OCI-LY3 (cell line): Measurements from ENCODE around the gene CHRNA9.

ENCODE experiments used
- H2AFZ ChIP-seq: fragments of 200-600, 300-600 bp; shearing (Covaris generic); 2 replicates; pipeline ENCODE4 v1.6.0; 2014; ENCODE audit warnings: antibody characterized with exemption, low read depth, low read length
- H3K27ac ChIP-seq: fragments of 200-600, 300-600 bp; sonication (generic); 2 replicates; pipeline ENCODE4 v1.5.1; 2014; ENCODE audit warnings: mild to moderate bottlenecking, low read length, moderate library complexity, mixed read lengths
- H3K27me3 ChIP-seq: fragments of 200-600, 300-600 bp; sonication (generic); 2 replicates; pipeline ENCODE4 v1.6.1; 2014; ENCODE audit warnings: low read depth, low read length, mixed read lengths
- H3K36me3 ChIP-seq: fragments of 200-600, 300-600 bp; sonication (generic); replicated peaks from 2 replicates; pipeline ENCODE3; 2014; ENCODE audit warnings: low read depth, low read length, mixed read lengths
- H3K4me1 ChIP-seq: fragments of 300-600, 200-600 bp; sonication (generic); 2 replicates; pipeline ENCODE4 v1.6.1; 2014; ENCODE audit warnings: low read length, mixed read lengths
- H3K4me2 ChIP-seq: fragments of 200-600, 300-600 bp; sonication (generic); 2 replicates; pipeline ENCODE4 v1.6.1; 2014; ENCODE audit warnings: low read length, mixed read lengths
- H3K4me3 ChIP-seq: fragments of 300-600, 200-600 bp; sonication (generic); 2 replicates; pipeline ENCODE4 v1.5.1; 2014; ENCODE audit warnings: antibody characterized with exemption, mild to moderate bottlenecking, low read length, moderate library complexity
- H3K79me2 ChIP-seq: fragments of 300-600, 200-600 bp; shearing (Covaris generic); 2 replicates; pipeline ENCODE4 v1.6.1; 2014; ENCODE audit warnings: mild to moderate bottlenecking, low read length, mixed read lengths
- H3K9ac ChIP-seq: fragments of 300-600, 200-600 bp; shearing (Covaris generic); 2 replicates; pipeline ENCODE4 v1.6.0; 2014; ENCODE audit warnings: mild to moderate bottlenecking, low read length, moderate library complexity
- H3K9me3 ChIP-seq: fragments of 200-600, 300-600 bp; shearing (Covaris generic); 2 replicates; pipeline ENCODE4 v1.6.1; 2014; ENCODE audit warnings: low read length, mixed read lengths; ENCODE audit not compliant: insufficient read depth
- H4K20me1 ChIP-seq: fragments of 200-600, 300-600 bp; sonication (generic); 2 replicates; pipeline ENCODE4 v1.6.1; 2016; ENCODE audit warnings: low read length, mixed read lengths; ENCODE audit not compliant: insufficient read depth
- CTCF ChIP-seq: fragments of 200-600, 300-600 bp; sonication (generic); IDR thresholded peaks from 2 replicates; pipeline ENCODE4 v1.5.1; 2014; ENCODE audit warnings: antibody characterized with exemption, low read length, low read depth
- EZH2phosphoT487 ChIP-seq: fragments of 200-600 bp; shearing (Covaris generic); IDR thresholded peaks from 2 replicates; pipeline ENCODE4 v1.6.1; 2018; ENCODE audit warnings: antibody characterized with exemption, mixed run types, low read depth

Gene CHRNA9

GRCh38 chr4:40402556-40402955 is 67.4 kb downstream of the CHRNA9 start:
- Histone ChIP-seq H3K27ac (no peak overlapping the region), H3K4me1 (no peaks in the 10 kb centered on the region), H4K20me1 (no peaks in the 10 kb centered on the region), H3K36me3 (no peaks in the 10 kb centered on the region), H2AFZ (no peak overlapping the region), H3K9me3 (no peaks in the 10 kb centered on the region), H3K4me3 (no peak overlapping the region), H3K27me3 (no peaks in the 10 kb centered on the region), H3K9ac (no peak overlapping the region), H3K79me2 (no peaks in the 10 kb centered on the region), H3K4me2 (no peak overlapping the region)
- TF ChIP-seq EZH2phosphoT487 (no peak), CTCF (no peak)

GRCh38 chr4:40403081-40403480 is 67.9 kb downstream of the CHRNA9 start:
- no peaks in the 10 kb centered on the region for H3K4me1 ChIP-seq
- TF ChIP-seq EZH2phosphoT487 (no peak), CTCF (no peak)
- no peaks in the 10 kb centered on the region for H3K36me3 ChIP-seq
- H2AFZ ChIP-seq, result no peak overlapping the region
- no peaks in the 10 kb centered on the region for H3K79me2 ChIP-seq
- no peak overlapping the region for H3K4me2 ChIP-seq
- no peaks in the 10 kb centered on the region for H3K9me3 ChIP-seq
- H4K20me1 ChIP-seq, result no peaks in the 10 kb centered on the region
- H3K27me3 ChIP-seq, result no peaks in the 10 kb centered on the region
- H3K4me3 ChIP-seq, result no peak overlapping the region
- H3K27ac ChIP-seq, result no peak overlapping the region
- H3K9ac ChIP-seq, result no peak overlapping the region
